GM12874 (cell line): ENCODE results near the gene RGS19.

Experiments used
- CTCF ChIP-seq: IDR thresholded peaks from 2 replicates; pipeline ENCODE4 v1.5.1; 2011; ENCODE audit warnings: low read depth, mild to moderate bottlenecking, control low read depth, low read length, moderate library complexity; ENCODE audit not compliant: insufficient read depth

The RGS19 gene

GRCh38 chr20:64093013-64093503, 13.7 kb upstream of the RGS19 start:
- TF ChIP-seq CTCF = no peak

GRCh38 chr20:64092258-64093012, 13.1 kb upstream of the RGS19 start:
- TF ChIP-seq CTCF = no peak

GRCh38 chr20:64091770-64092169, 12.5 kb upstream of the RGS19 start:
- no peak for TF ChIP-seq CTCF

GRCh38 chr20:64091340-64091739, 12.0 kb upstream of the RGS19 start:
- TF ChIP-seq CTCF = no peak

GRCh38 chr20:64090165-64090564, 10.8 kb upstream of the RGS19 start:
- no peak for TF ChIP-seq CTCF

- no peak for TF ChIP-seq CTCF
Observed at GRCh38 chr20:64086801-64087200, 7.5 kb upstream of the RGS19 start.

- TF ChIP-seq CTCF = no peak
Observed at GRCh38 chr20:64084685-64085152, 5.4 kb upstream of the RGS19 start.
